ENCODE measurements around the gene PEX14. TPM values are rescaled to one million over a fixed set of nuclear protein-coding genes. Genes with fewer than 3 reads are reported as not detected.

Gene PEX14
- polyA plus RNA-seq, 3 donors: 22.7 to 26.6 (median 26.1) TPM

DNA sequence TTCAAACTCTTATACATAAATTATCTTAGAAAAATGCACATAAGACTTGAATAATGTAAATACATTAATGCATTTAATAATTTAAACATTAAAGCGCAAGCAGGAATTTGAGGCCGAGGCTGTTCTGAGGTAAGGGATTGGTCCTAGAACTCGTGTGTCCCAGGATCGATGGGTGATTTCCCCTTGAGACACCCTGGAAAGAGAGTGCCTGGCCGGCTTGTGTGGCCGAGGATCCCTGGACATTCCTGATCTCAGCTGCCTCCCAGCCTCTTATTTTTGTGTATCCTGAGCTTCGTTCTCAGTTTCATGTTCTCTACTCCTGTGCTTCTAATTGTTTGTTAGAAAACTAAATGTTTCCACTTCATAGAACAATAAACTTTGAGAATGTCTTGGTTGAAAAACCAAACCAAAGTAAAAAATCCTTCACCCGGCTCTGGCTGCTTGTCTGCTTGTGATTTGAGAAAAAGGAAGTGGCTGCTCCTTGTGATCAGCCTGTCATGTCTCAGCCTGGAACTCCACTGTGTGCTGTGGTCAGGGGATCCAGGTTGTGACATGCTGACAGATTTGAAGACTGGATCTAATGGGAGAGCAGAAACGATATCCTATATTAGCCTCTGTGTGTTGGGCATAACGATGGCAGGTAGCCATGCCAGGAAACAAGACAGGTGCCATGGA, 40.7 kb downstream of the PEX14 start:
- DNase-seq: no peak

DNA sequence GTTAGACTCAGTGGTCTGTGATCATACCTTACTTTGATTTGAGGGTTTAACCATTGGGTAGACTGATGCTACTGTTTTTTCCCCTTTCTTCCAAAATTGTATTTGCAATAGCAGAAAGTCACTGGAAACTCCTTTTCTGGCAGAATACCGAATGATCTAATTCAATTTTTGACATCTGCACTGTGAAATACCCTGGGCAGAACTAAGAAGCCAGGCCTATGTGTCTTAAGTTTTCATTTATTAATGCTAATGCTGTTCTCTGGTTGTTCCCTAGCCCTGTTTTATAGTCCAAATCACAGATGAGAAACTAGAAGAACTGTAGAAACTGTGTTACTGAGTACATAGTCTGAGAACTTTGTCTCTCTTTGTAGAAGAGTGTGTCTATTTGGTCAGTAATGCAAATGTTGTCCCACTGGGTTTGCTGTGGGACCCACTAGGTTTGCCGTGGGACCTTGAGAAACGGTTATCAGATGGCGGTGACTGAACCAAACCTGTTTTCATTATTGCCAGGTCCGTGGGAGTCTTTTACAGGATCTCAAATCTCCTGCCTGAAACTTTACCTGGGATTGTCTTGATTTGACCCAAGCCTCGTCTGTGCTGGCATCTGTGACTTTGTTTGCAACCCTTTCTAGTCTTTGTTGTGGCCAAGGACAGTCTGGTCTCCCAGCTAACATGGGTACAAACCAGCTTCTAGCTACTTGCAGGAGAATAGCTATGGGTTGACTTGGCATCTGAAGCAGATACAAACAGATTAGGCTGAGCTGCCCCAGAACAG, 41.4 kb downstream of the PEX14 start:
- no peak for DNase-seq

GRCh38 chr1:10516925-10517676, 42.4 kb downstream of the PEX14 start:
- DNase-seq: no peak

DNA sequence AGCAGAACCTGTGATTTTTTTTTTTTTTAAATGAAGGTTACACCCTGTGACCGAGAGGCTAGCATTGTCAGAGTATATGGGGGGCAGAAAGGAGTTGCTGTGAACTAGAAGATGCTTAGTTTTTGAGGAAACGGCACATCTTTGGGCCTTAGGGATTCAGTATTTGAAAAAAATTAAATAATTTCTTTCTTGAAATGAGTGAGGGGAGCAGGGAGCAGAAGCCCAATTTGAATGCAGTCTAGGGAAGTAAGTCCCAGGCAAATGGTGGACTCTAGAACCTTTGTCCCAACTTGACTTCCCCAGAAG, 42.9 kb downstream of the PEX14 start:
- DNase-seq: no peak

DNA sequence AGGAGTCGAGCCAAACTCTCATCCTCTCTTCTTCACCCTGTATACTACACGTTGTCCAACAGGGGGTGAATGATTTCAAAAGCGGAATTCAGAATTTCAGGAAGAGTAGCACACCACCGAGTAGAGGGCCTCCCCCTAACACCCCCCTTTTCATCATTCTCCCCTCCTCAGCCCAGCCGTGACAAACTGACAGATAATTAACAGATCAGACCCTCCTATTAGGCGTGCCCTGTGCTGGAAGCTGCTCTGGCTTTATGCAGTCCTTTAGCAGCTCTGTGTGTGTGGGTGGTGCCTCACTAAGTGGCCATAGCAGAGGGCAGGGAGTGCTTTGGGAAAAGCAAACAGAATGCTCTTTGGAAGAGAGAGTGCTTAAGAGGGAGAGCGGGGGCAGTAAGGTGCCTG, 44.3 kb downstream of the PEX14 start:
- no peak for DNase-seq

DNA sequence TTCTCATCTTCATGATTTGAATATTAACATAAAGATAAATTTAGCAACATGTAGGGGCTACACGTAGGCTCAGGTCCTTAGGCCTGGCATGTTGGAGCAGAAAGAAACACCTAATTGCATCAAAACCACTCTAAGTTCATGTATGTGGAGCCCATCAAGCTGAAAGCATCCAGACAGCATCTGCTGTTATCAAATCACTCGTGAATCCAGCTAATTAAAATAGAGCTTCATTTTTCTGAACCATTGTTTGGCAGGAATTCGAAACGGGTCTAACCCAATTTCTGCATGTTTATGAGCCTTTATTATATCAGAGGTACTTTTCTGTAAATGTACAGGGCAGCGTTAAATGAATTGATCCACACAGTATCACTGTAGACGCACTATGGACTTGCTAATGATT, 45.7 kb downstream of the PEX14 start:
- DNase-seq: no peak

- DNase-seq: no peak
Observed at GRCh38 chr1:10520952-10521351, 46.2 kb downstream of the PEX14 start.

GRCh38 chr1:10521537-10522157, 46.9 kb downstream of the PEX14 start:
- no peak for DNase-seq

GRCh38 chr1:10522322-10522860, 47.6 kb downstream of the PEX14 start:
- DNase-seq: no peak

DNA sequence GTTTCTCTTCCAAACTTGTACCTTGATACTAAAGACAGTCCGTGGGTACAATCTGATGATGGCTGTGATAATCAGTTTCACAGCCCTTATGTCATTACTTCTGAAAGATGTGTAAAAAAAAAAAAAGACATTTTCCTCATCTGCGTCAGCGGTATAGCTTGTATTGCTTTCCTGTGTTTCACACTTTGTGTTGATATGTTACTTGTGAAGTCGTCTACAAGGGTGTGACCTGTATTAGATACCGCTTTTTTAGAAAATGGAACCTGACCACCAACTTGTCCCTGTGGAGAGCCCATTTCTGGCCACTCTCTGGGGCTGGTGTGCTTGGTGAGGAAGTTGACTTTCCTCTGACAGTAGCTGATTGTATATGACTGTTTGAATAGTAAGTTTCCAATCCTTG, 50.5 kb downstream of the PEX14 start:
- DNase-seq: no peak

GRCh38 chr1:10528066-10529014, 53.6 kb downstream of the PEX14 start:
- no peak for DNase-seq

- no peak for DNase-seq
Observed at GRCh38 chr1:10529091-10529490, 54.3 kb downstream of the PEX14 start.

- DNase-seq: no peak
Observed at GRCh38 chr1:10529765-10530164, 55.0 kb downstream of the PEX14 start.

- DNase-seq: no peak
Observed at GRCh38 chr1:10530281-10530740, 55.6 kb downstream of the PEX14 start.

DNA sequence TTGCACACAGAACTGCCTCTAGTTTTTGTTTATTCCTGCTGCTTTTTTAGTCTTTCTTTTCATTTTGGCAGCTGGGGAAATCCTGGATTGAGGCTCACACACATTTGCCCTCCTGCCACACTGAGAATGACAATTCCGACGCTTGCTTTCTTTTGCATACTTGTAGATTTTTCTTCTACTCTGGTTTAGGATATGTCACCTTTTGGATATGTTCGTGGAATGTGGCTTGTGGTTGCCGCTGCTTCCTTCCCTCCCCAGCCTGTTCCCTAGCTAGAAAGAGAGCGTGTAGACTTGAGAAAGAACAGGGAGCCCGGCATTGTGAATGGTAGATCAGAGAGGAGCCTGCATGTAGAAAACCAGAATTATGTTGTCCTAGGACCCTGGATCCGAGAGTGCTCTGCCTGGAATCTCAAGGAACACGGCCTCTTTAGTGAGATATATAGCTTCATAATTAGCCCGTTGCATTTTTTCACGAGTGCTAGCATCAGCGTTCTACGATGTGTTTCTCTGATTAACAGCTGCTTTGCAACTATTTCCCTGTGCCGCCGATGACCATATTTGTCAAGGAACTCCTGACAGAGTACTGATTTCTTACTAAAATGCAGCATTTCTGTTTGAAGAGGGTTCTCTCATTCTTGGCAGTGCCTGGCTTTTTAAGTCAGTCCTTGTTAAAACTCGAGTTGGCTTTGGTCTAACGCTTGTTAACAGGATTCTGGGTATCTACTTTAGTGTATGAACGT, 56.2 kb downstream of the PEX14 start:
- no peak for DNase-seq

GRCh38 chr1:10532362-10532761, 57.6 kb downstream of the PEX14 start:
- no peak for DNase-seq

DNA sequence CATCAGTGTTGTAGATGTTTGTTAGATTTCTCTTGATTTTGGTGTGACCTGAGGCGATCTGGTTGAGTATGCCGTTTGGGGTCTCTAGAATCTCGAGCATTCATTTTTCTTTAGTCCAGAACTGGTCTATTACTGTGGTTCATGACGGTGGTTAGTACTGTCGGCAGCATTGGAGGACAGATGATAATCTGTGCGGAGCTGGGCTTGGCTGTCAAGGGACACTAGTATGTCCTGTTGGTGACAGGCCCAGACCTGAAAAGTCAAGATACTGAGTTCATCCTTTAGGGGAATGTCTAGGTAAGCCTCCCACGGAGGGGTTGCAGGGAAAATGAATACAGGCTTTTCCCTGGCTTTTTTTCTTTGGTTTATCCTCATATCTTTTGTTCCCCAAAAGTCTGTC, 59.8 kb downstream of the PEX14 start:
- DNase-seq: no peak

DNA sequence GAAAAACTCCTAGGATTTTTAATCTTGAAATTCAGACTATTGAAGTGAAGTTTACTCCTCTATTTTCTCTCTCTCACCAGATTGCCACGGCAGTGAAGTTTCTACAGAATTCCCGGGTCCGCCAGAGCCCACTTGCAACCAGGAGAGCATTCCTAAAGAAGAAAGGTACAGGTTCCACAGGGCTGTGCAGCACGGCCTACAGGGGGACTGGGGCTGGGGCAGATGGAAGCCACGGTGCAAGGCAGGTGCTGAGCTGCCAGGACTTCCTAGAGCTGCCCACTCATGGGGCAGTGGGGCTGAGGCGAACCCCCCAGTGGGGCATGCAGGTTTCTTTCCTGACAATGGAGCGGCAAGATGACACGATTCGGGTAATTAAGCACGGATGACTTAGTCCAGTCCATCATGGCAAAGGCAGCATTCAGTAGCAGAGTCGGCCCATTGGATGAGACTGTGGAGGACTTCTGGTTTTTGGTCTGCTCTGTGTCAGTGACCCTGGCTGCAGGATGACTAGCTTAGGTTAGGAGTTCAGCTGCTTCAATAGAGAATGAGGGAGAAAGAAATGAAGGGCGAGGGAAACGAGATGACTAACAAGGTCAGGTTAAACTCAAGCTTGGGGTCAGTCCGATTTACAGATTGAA, 61.5 kb downstream of the PEX14 start:
- no peak for DNase-seq

- no peak for DNase-seq
Observed at GRCh38 chr1:10537082-10537766, 62.5 kb downstream of the PEX14 start.

Data from renal pelvis (tissue), 4 donors.